Limb (tissue), 2 donors: ENCODE results near the gene TAOK2.

Source experiments
- DNase-seq, 2 donors: peaks; one replicate each; pipeline ENCODE4 v3.0.0-alpha.2; 2016; ENCODE audit errors: extremely low spot score in 2 of 2

Gene TAOK2

GRCh38 chr16:29963021-29963743 lies 10.5 kb upstream of the TAOK2 start:
- no peak for DNase-seq

GRCh38 chr16:29968205-29968604 lies 5.5 kb upstream of the TAOK2 start:
- no peak for DNase-seq

GRCh38 chr16:29971304-29971703 lies 2.4 kb upstream of the TAOK2 start:
- DNase-seq, result no peak

- no peak for DNase-seq
Measured at GRCh38 chr16:29972500-29972899, 1.2 kb upstream of the TAOK2 start.

- no peak for DNase-seq
Measured at GRCh38 chr16:29972992-29973383, 680 bp upstream of the TAOK2 start.

GRCh38 chr16:29974291-29975133 lies 844 bp downstream of the TAOK2 start:
- DNase-seq, result no peak

- no peak for DNase-seq
Measured at GRCh38 chr16:29975134-29975538, 1.5 kb downstream of the TAOK2 start.

GRCh38 chr16:29975811-29976511 lies 2.3 kb downstream of the TAOK2 start:
- no peak for DNase-seq

GRCh38 chr16:29977063-29977825 lies 3.6 kb downstream of the TAOK2 start:
- no peak for DNase-seq

- no peak for DNase-seq
Measured at GRCh38 chr16:29978081-29978480, 4.4 kb downstream of the TAOK2 start.

GRCh38 chr16:29978564-29979270 lies 5.0 kb downstream of the TAOK2 start:
- DNase-seq, result no peak

- DNase-seq, result no peak
Measured at GRCh38 chr16:29982560-29983419, 9.1 kb downstream of the TAOK2 start.

GRCh38 chr16:29983420-29984136 lies 9.9 kb downstream of the TAOK2 start:
- no peak for DNase-seq

- DNase-seq, result no peak
Measured at GRCh38 chr16:29984137-29984763, 10.6 kb downstream of the TAOK2 start.

- DNase-seq, result no peak
Measured at GRCh38 chr16:29984764-29985147, 11.1 kb downstream of the TAOK2 start.

- no peak for DNase-seq
Measured at GRCh38 chr16:29985271-29985811, 11.7 kb downstream of the TAOK2 start.

- DNase-seq, result no peak
Measured at GRCh38 chr16:29986231-29986630, 12.6 kb downstream of the TAOK2 start.

GRCh38 chr16:29986931-29987330 lies 13.3 kb downstream of the TAOK2 start:
- no peak for DNase-seq
